ENCODE measurements around the gene NAIF1. TPM values are rescaled to one million over a fixed set of nuclear protein-coding genes. Genes with fewer than 3 reads are reported as not detected.
"Not testable (repeated sequence)": the region's sequence is repeated elsewhere in the genome, so short reads cannot be mapped to it uniquely, and the experiment has no call there.

The NAIF1 gene
- total RNA-seq, 2 experiments from 2014 or later = 8.6 to 14.9 TPM

DNA sequence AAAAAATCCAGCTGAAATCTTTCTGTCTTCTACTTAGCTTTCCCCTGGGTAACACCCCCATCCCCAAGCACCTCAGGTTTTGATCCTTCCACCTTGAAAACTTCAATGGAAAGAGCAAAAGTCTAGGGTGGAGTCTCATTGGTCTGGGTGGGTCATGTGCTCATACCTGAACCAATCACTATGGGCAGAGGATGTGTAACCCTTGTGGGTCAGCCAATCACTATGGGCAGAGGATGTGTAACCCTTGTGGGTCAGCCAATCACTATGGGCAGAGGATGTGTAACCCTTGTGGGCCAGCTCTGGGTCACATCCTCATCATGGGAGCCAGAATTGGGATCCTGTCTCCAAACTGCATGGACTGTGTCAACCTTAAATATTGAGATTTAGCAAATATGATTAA lies 18.5 kb downstream of the NAIF1 start:
- intact Hi-C loops (cut with micrococcal nuclease; ENCODE audit: unreplicated experiment) = no loop called here
- H3K9me2 ChIP-seq (ENCODE audit: insufficient read depth, low read length) = no peaks in the 10 kb centered on the region
- no peak for TF ChIP-seq EZH2phosphoT487 (IDR thresholded peaks at IDR 0.05; ENCODE audit: borderline replicate concordance, low read depth, low read length)
- TF ChIP-seq, protein P1, sequence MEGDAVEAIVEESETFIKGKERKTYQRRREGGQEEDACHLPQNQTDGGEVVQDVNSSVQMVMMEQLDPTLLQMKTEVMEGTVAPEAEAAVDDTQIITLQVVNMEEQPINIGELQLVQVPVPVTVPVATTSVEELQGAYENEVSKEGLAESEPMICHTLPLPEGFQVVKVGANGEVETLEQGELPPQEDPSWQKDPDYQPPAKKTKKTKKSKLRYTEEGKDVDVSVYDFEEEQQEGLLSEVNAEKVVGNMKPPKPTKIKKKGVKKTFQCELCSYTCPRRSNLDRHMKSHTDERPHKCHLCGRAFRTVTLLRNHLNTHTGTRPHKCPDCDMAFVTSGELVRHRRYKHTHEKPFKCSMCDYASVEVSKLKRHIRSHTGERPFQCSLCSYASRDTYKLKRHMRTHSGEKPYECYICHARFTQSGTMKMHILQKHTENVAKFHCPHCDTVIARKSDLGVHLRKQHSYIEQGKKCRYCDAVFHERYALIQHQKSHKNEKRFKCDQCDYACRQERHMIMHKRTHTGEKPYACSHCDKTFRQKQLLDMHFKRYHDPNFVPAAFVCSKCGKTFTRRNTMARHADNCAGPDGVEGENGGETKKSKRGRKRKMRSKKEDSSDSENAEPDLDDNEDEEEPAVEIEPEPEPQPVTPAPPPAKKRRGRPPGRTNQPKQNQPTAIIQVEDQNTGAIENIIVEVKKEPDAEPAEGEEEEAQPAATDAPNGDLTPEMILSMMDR (conservative IDR thresholded peaks at IDR 0.05; ENCODE audit: low read length) = no peak
- CTCF ChIA-PET (ENCODE audit: unreplicated experiment) = interaction anchor here (0.6 kb wide), 1 partner anchor 19 kb away, joined by 5 read pairs; the partner anchor contains the start of gene SLC25A25
- no peak overlapping the region for H3K27ac ChIP-seq (ENCODE audit: low read depth, low read length, poor library complexity, severe bottlenecking)
- no peaks in the 10 kb centered on the region for H3K36me3 ChIP-seq (ENCODE audit: insufficient read depth, low read length)
- H3K9me3 ChIP-seq (ENCODE audit: low read length) = no peaks in the 10 kb centered on the region
- H3K4me1 ChIP-seq (ENCODE audit: insufficient read depth, low read length, poor library complexity, severe bottlenecking) = peaks cover 13% of the 10 kb centered on the region
- H3K4me3 ChIP-seq (ENCODE audit: low read depth, low read length, poor library complexity, severe bottlenecking) = no peak overlapping the region
- no TSS peak for BruUV-seq (replicated peaks)
- POLR2A ChIA-PET = no interaction called here
- no peak for DNase-seq (ENCODE audit: low spot score)
- no peak overlapping the region for H2AFZ ChIP-seq (ENCODE audit: low read length)
- H4K20me1 ChIP-seq (ENCODE audit: insufficient read depth, low read length) = no peaks in the 10 kb centered on the region
- H3K79me2 ChIP-seq (ENCODE audit: insufficient read depth, low read depth, low read length) = no peaks in the 10 kb centered on the region
- H3K4me2 ChIP-seq (ENCODE audit: low read length) = no peak overlapping the region

DNA sequence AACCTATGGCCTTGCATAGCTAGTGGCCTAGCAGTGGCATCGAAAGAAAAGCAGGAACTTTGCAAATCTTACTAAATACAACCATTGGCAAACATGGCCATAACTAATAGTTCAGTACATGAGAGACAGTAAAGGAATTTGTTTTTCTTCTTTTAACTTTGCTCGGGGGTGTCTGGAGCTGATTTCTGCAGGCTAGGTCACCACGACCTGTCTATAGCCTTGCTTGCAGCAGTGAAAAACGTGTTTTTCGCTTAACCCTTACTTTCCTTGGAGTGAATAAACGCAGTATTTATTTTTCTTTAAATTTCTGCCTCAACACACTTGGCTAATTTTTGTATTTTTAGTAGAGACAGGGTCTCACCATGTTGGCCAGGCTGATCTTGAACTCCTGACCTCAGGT lies 19.9 kb downstream of the NAIF1 start:
- H3K4me2 ChIP-seq (ENCODE audit: low read length) = no peak overlapping the region
- no peaks in the 10 kb centered on the region for H3K79me2 ChIP-seq (ENCODE audit: insufficient read depth, low read depth, low read length)
- no peaks in the 10 kb centered on the region for H3K9me3 ChIP-seq (ENCODE audit: low read length)
- no peak for DNase-seq (ENCODE audit: low spot score)
- H2AFZ ChIP-seq (ENCODE audit: low read length) = no peak overlapping the region
- no TSS peak for BruUV-seq (replicated peaks)
- no peak overlapping the region for H3K4me3 ChIP-seq (ENCODE audit: low read depth, low read length, poor library complexity, severe bottlenecking)
- no peaks in the 10 kb centered on the region for H3K36me3 ChIP-seq (ENCODE audit: insufficient read depth, low read length)
- H3K9me2 ChIP-seq (ENCODE audit: insufficient read depth, low read length) = no peaks in the 10 kb centered on the region
- TF ChIP-seq, protein P1 (conservative IDR thresholded peaks at IDR 0.05; ENCODE audit: low read length) = no peak
- TF ChIP-seq EZH2phosphoT487 (IDR thresholded peaks at IDR 0.05; ENCODE audit: borderline replicate concordance, low read depth, low read length) = no peak
- POLR2A ChIA-PET = interaction anchor here (0.7 to 1.1 kb wide), 2 partner anchors 9 to 16 kb away, joined by 3 read pairs; no protein-coding TSS in a partner anchor
- peaks cover 7% of the 10 kb centered on the region for H3K4me1 ChIP-seq (ENCODE audit: insufficient read depth, low read length, poor library complexity, severe bottlenecking)
- no peaks in the 10 kb centered on the region for H4K20me1 ChIP-seq (ENCODE audit: insufficient read depth, low read length)
- intact Hi-C loops (cut with micrococcal nuclease; ENCODE audit: unreplicated experiment) = no loop called here
- H3K27ac ChIP-seq (ENCODE audit: low read depth, low read length, poor library complexity, severe bottlenecking) = no peak overlapping the region
- CTCF ChIA-PET (ENCODE audit: unreplicated experiment) = no interaction called here

DNA sequence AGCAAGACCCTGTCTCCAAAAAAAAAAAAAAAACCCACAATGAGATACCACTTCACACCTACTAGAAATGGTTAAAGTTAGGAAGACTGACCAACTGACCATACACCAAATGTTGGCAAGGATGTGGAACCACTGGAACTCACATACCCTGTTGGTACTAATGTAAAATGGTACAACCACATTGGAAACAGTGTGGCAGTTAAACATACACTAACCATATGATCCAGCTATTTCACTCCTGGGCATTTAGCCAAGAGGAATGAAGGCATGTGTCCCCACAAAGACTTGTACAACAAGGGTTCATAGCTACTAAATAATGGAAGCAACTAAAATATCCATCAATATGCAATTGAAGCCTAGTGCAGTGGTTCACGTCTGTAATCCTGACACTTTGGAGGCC lies 21.3 kb downstream of the NAIF1 start:
- ChIA-PET POLR2A (interaction anchor here (0.9 to 1.0 kb wide), 3 partner anchors 12 to 90 kb away, joined by 3 to 4 read pairs (median 3); no protein-coding TSS in a partner anchor), CTCF (ENCODE audit: unreplicated experiment) (no interaction called here)
- Histone ChIP-seq H3K36me3 (ENCODE audit: insufficient read depth, low read length) (no peaks in the 10 kb centered on the region), H4K20me1 (ENCODE audit: insufficient read depth, low read length) (no peaks in the 10 kb centered on the region), H3K9me2 (ENCODE audit: insufficient read depth, low read length) (no peaks in the 10 kb centered on the region), H3K9me3 (ENCODE audit: low read length) (no peaks in the 10 kb centered on the region), H2AFZ (ENCODE audit: low read length) (no peak overlapping the region), H3K79me2 (ENCODE audit: insufficient read depth, low read depth, low read length) (no peaks in the 10 kb centered on the region), H3K4me3 (ENCODE audit: low read depth, low read length, poor library complexity, severe bottlenecking) (no peak overlapping the region), H3K4me2 (ENCODE audit: low read length) (no peak overlapping the region), H3K4me1 (ENCODE audit: insufficient read depth, low read length, poor library complexity, severe bottlenecking) (no peaks in the 10 kb centered on the region), H3K27ac (ENCODE audit: low read depth, low read length, poor library complexity, severe bottlenecking) (no peak overlapping the region)
- intact Hi-C loops (cut with micrococcal nuclease; ENCODE audit: unreplicated experiment) = no loop called here
- no peak for DNase-seq (ENCODE audit: low spot score)
- TF ChIP-seq EZH2phosphoT487 (IDR thresholded peaks at IDR 0.05; ENCODE audit: borderline replicate concordance, low read depth, low read length) = no peak
- TF ChIP-seq, protein P1 (conservative IDR thresholded peaks at IDR 0.05; ENCODE audit: low read length) = no peak
- BruUV-seq (replicated peaks) = no TSS peak

DNA sequence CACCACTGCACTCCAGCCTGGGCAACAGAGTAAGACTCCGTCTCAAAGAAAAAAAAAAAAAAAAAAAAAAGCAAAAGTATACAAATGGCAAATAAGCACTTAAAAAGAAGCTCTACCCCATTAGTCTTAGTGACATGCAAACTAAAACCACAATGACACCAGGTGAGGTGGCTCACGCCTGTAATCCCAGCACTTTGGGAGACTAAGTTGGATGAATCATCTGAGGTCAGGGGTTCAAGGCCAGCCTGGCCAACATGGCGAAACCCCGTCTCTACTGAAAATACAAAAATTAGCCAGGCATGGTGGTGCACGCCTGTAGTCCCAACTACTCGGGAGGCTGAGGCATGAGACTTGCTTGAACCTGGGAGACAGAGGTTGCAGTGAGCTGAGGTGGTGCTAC lies 21.7 kb downstream of the NAIF1 start:
- H3K9me3 ChIP-seq (ENCODE audit: low read length); DNase-seq (ENCODE audit: low spot score); H2AFZ ChIP-seq (ENCODE audit: low read length); H3K36me3 ChIP-seq (ENCODE audit: insufficient read depth, low read length); intact Hi-C loops (cut with micrococcal nuclease; ENCODE audit: unreplicated experiment); H3K4me3 ChIP-seq (ENCODE audit: low read depth, low read length, poor library complexity, severe bottlenecking); H3K4me2 ChIP-seq (ENCODE audit: low read length); H3K79me2 ChIP-seq (ENCODE audit: insufficient read depth, low read depth, low read length); H4K20me1 ChIP-seq (ENCODE audit: insufficient read depth, low read length); H3K27ac ChIP-seq (ENCODE audit: low read depth, low read length, poor library complexity, severe bottlenecking); H3K4me1 ChIP-seq (ENCODE audit: insufficient read depth, low read length, poor library complexity, severe bottlenecking); H3K9me2 ChIP-seq (ENCODE audit: insufficient read depth, low read length); CTCF ChIA-PET (ENCODE audit: unreplicated experiment); BruUV-seq (replicated peaks): not testable (repeated sequence)
- POLR2A ChIA-PET = interaction anchor here (1.0 kb wide), 1 partner anchor 12 kb away, joined by 3 read pairs; no protein-coding TSS in a partner anchor
